ENCODE data around the gene DNAI7.

The DNAI7 gene

DNA sequence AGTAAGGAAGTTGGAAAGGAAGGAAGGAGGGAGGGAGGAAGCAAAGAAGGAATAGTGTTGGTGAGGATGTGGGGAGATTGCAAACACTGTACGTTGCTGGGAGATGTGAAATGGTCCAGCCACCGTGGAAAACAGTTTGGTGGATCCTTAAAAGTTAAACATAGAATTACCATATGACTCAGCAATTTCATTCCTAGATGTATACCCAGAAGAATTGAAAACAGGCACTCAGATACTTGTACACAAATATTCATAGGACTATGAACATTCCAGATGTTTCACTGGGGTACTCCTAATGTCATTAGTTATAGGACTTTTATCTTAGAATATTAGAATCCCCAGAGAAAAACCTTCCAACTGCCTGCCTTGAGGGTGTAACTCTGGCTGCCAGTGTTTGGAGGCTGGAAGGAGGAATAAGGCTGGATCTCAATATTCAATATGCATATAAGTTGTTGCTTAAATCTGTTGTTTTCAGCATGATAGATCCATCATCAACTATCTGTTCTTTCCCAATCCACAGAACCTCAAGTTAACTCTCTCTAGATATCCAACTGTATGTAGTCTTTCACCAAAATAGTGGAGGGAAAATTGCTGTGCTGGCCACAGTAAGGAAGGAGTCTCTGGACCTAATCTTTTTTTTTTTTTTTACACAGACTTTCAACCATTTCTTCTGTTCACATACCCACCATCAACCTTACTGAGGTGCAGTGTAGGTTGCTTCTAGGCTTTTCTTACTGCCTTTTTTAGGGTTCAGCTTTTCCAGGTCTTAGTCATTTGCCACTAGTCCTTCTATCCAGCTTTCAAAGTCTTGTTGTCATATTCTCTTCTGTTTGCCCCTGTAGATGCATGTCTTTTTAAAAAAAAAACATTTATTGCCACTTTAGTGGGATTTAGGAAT, 94.5 kb downstream of the DNAI7 start:
- DNase-seq: no peak

GRCh38 chr12:25099010-25099409, 96.0 kb downstream of the DNAI7 start:
- DNase-seq: no peak

- DNase-seq: no peak
Measured at GRCh38 chr12:25089738-25090137, 105.2 kb downstream of the DNAI7 start.

GRCh38 chr12:25087596-25087995, 107.4 kb downstream of the DNAI7 start:
- DNase-seq: no peak

GRCh38 chr12:25084816-25085215, 110.1 kb downstream of the DNAI7 start:
- no peak for DNase-seq

DNA sequence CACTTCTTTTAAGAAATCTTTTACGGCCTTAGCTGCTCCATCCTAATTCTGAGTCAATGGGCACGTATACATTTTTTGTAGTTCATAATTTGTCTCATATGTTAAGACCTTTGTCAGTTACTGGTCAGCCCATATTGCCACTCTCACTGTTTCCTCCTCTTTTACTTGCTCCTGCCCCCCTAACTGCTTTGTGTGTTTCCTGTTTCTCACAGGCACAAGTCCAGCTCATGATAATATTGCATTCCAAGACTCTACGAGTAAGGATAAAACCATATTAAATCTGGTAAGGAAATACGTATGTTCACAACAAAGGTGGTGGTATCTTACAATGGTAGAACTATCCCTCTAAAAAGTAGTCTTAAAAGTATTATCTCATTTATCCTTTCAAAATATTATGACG, 111.7 kb downstream of the DNAI7 start:
- no peak for DNase-seq

GRCh38 chr12:25082628-25083027, 112.3 kb downstream of the DNAI7 start:
- DNase-seq: no peak

GRCh38 chr12:25079393-25079792, 115.6 kb downstream of the DNAI7 start:
- no peak for DNase-seq

DNA sequence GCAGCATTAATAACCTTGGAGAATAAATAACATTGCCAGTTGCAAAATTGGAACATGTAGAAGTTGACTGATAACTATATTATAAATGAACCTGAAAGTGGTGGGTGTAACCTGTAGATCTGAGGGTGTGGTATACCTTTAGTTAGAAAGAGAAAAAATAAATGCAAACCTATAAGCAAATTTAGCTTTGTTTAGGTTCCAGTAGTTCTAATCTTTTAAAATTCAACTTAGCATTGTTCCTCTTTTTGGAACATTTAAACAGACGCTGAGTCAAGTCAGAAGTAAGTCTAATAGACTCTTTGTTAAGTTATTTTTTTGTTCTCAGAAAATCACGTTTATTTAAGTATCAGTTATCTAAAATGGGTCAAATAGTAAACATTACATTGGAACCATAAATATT, 120.0 kb downstream of the DNAI7 start:
- no peak for DNase-seq

DNA sequence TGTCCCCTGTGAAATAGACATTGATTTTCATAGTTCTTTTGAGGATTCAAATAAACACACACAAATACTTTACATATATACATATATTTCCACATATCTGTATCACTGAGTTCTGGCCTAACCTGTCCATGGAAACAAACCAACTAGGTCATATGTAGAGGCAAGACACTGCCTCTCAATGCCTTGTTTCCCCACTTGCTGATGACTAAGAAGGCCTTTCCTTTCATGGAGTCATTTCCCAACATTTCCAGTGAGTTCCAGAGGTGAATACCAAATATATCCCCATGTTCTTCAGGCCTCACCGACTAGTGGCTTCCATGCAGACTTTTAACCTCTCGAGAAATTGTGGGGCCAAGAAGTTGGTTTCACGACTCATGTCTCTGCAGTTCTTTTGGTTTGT, 120.8 kb downstream of the DNAI7 start:
- no peak for DNase-seq

GRCh38 chr12:25072906-25073650, 121.9 kb downstream of the DNAI7 start:
- DNase-seq: no peak

DNA sequence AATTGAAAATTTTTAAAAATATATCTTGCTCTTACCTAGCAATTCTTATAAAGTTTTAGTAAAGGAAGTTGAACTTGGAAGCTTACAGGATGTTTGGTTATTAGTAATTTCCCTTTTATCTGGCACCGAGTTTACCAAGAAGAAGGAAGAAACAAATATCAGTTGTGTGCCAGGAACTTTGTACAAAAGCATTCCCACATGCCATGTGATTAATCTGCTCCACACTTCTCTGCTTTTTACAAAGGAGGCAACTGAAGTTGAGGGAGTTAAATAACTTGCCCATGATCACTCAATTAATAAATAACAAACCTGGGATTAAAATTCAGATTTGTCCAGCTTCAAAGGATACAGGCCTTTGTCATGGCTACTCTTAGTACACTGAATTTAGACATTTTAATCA, 123.6 kb downstream of the DNAI7 start:
- DNase-seq: no peak

GRCh38 chr12:25069224-25069623, 125.7 kb downstream of the DNAI7 start:
- DNase-seq: no peak

DNA sequence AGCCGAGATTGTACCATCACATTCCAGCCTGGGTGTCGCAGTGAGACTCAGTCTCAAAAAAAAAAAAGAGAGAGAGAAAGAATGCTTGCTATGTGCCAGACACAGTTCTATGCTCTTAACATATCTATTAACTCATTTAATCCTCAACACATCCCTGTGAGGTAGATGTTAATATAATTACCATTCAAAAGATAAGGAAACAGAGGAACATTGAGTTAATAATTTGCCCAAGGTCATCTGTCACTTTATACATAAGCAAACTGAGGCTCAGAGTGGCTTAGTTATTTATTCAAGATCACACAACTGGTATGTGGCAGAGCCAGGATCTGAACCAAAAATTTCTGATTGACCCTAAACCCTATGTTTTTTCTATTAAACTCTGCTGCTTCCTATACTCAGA, 129.9 kb downstream of the DNAI7 start:
- no peak for DNase-seq

DNA sequence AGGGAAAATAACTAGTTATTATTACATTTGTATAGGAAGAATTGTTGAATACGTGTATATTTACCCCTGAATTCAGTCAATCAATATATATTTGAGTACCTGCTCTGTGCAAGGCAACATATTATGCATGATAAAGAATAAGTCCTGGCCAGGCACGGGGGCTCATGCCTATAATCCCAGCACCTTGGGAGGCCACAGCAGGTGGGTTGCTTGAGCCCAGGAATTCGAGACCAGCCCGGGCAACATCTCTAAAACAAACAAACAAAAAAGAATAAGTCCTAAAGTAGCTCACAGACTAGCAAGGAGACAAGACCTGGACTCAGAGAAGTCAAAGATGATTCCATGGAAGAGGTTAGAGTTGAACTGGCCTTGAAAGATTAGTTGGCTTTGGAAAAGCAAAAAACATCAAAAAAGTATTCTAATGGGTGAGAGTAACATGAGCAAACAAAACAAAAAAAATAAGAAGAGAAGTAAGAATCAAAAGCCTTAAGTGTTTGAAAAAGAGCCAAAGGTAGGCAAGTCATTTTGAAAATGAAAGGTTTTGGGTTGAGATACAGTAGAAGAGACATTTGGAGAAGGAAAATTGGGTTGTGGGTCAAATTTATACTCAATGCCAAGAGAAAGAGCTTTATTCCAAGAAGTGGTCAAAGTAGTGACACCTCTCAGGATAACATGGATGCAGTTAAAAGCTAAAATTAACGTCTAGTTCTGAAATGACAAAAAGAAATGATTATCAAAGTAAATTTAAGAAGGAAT, 130.9 kb downstream of the DNAI7 start:
- DNase-seq: no peak

- DNase-seq: no peak
Measured at GRCh38 chr12:25058658-25059058, 136.3 kb downstream of the DNAI7 start.
